OCI-LY3 (cell line): ENCODE measurements around the gene ISLR2.

Experiments
- H2AFZ ChIP-seq: fragments of 200-600, 300-600 bp; shearing (Covaris generic); 2 replicates; pipeline ENCODE4 v1.6.0; 2014; ENCODE audit warnings: antibody characterized with exemption, low read depth, low read length
- H3K27ac ChIP-seq: fragments of 200-600, 300-600 bp; sonication (generic); 2 replicates; pipeline ENCODE4 v1.5.1; 2014; ENCODE audit warnings: mild to moderate bottlenecking, low read length, moderate library complexity, mixed read lengths
- H3K27me3 ChIP-seq: fragments of 200-600, 300-600 bp; sonication (generic); 2 replicates; pipeline ENCODE4 v1.6.1; 2014; ENCODE audit warnings: low read depth, low read length, mixed read lengths
- H3K36me3 ChIP-seq: fragments of 200-600, 300-600 bp; sonication (generic); replicated peaks from 2 replicates; pipeline ENCODE3; 2014; ENCODE audit warnings: low read depth, low read length, mixed read lengths
- H3K4me1 ChIP-seq: fragments of 300-600, 200-600 bp; sonication (generic); 2 replicates; pipeline ENCODE4 v1.6.1; 2014; ENCODE audit warnings: low read length, mixed read lengths
- H3K4me2 ChIP-seq: fragments of 200-600, 300-600 bp; sonication (generic); 2 replicates; pipeline ENCODE4 v1.6.1; 2014; ENCODE audit warnings: low read length, mixed read lengths
- H3K4me3 ChIP-seq: fragments of 300-600, 200-600 bp; sonication (generic); 2 replicates; pipeline ENCODE4 v1.5.1; 2014; ENCODE audit warnings: antibody characterized with exemption, mild to moderate bottlenecking, low read length, moderate library complexity
- H3K79me2 ChIP-seq: fragments of 300-600, 200-600 bp; shearing (Covaris generic); 2 replicates; pipeline ENCODE4 v1.6.1; 2014; ENCODE audit warnings: mild to moderate bottlenecking, low read length, mixed read lengths
- H3K9ac ChIP-seq: fragments of 300-600, 200-600 bp; shearing (Covaris generic); 2 replicates; pipeline ENCODE4 v1.6.0; 2014; ENCODE audit warnings: mild to moderate bottlenecking, low read length, moderate library complexity
- H3K9me3 ChIP-seq: fragments of 200-600, 300-600 bp; shearing (Covaris generic); 2 replicates; pipeline ENCODE4 v1.6.1; 2014; ENCODE audit warnings: low read length, mixed read lengths; ENCODE audit not compliant: insufficient read depth
- H4K20me1 ChIP-seq: fragments of 200-600, 300-600 bp; sonication (generic); 2 replicates; pipeline ENCODE4 v1.6.1; 2016; ENCODE audit warnings: low read length, mixed read lengths; ENCODE audit not compliant: insufficient read depth
- EZH2phosphoT487 ChIP-seq: fragments of 200-600 bp; shearing (Covaris generic); IDR thresholded peaks from 2 replicates; pipeline ENCODE4 v1.6.1; 2018; ENCODE audit warnings: antibody characterized with exemption, mixed run types, low read depth
- TF ChIP-seq, protein P1 (sequence below): fragments of 200-600, 300-600 bp; sonication (generic); IDR thresholded peaks from 2 replicates; pipeline ENCODE4 v1.5.1; 2014; ENCODE audit warnings: antibody characterized with exemption, low read length, low read depth

Gene ISLR2

DNA sequence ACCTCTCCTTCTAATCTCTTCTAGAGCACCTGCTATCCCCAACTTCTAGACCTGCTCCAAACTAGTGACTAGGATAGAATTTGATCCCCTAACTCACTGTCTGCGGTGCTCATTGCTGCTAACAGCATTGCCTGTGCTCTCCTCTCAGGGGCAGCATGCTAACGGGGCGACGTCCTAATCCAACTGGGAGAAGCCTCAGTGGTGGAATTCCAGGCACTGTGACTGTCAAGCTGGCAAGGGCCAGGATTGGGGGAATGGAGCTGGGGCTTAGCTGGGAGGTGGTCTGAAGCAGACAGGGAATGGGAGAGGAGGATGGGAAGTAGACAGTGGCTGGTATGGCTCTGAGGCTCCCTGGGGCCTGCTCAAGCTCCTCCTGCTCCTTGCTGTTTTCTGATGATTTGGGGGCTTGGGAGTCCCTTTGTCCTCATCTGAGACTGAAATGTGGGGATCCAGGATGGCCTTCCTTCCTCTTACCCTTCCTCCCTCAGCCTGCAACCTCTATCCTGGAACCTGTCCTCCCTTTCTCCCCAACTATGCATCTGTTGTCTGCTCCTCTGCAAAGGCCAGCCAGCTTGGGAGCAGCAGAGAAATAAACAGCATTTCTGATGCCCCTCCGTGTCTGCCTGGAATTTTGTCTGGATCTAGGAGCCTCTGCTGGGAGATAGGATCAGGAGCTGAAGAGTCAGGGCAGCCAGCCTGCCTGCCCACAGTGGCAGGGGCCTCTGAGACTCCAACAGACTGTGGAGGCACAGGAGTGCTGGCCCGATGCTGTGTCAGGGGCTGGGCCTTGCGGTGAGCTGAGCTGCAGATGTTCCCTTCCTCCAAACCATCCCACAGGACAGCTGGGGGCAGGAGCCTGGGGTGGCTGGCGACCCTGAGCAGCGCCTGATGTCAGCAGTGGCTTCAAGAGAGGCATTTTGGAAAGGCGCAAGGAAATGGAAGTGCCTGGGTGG, 46.2 kb downstream of the ISLR2 start:
- TF ChIP-seq EZH2phosphoT487 = no peak
- TF ChIP-seq, protein P1, sequence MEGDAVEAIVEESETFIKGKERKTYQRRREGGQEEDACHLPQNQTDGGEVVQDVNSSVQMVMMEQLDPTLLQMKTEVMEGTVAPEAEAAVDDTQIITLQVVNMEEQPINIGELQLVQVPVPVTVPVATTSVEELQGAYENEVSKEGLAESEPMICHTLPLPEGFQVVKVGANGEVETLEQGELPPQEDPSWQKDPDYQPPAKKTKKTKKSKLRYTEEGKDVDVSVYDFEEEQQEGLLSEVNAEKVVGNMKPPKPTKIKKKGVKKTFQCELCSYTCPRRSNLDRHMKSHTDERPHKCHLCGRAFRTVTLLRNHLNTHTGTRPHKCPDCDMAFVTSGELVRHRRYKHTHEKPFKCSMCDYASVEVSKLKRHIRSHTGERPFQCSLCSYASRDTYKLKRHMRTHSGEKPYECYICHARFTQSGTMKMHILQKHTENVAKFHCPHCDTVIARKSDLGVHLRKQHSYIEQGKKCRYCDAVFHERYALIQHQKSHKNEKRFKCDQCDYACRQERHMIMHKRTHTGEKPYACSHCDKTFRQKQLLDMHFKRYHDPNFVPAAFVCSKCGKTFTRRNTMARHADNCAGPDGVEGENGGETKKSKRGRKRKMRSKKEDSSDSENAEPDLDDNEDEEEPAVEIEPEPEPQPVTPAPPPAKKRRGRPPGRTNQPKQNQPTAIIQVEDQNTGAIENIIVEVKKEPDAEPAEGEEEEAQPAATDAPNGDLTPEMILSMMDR = no peak
- H2AFZ ChIP-seq = no peak overlapping the region

DNA sequence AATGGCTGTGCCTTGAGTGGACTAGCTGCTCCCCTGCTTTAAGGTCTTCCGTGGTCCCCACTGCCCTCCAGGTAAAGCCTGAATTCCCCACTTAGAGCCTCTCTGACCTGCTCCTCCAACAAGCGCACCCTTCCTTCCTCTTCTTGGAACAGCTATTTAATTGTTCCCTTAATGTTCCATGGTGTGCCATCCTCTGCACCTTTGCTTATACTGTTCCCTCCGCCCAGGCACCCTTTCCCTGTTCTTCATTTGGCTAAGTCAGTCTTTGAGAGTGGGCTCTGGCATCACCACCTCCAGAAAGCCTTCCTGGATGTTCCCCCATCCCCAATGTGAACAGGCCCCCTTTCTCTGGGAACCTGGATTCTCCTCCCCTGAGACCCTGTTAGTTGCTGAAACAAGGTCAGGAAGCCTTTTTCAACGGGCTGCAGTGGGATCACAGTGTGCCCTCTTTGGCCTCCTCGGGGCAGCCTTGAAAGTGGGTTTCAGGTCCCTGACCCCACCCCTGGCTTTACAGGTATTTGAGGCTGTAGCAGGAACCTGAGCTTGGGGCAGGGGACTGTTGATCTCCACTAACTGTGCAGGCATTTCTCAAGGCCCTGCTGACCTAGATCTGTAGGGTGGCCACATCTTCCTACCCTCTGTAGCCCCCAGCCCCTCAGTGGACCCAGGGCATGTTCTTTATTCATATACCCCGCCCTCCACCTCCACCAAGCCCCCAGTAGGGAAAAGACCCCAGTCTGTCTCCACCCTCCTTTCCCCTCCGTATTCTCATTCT, 48.1 kb downstream of the ISLR2 start:
- Histone ChIP-seq H3K4me1 (peaks cover 16% of the 10 kb centered on the region), H3K36me3 (no peaks in the 10 kb centered on the region), H3K4me3 (no peak overlapping the region), H3K9me3 (no peaks in the 10 kb centered on the region), H3K79me2 (no peaks in the 10 kb centered on the region), H4K20me1 (no peaks in the 10 kb centered on the region), H3K4me2 (no peak overlapping the region), H3K27me3 (peaks cover 12% of the 10 kb centered on the region), H2AFZ (no peak overlapping the region), H3K27ac (no peak overlapping the region), H3K9ac (no peak overlapping the region)
- TF ChIP-seq, protein P1 = no peak
- no peak for TF ChIP-seq EZH2phosphoT487

More for the DNA sequence above, 46.2 kb downstream of the ISLR2 start:
- Histone ChIP-seq H3K36me3 (no peaks in the 10 kb centered on the region), H3K9ac (no peak overlapping the region), H3K27me3 (peaks cover 8% of the 10 kb centered on the region), H3K4me2 (no peak overlapping the region), H4K20me1 (no peaks in the 10 kb centered on the region), H3K4me1 (peaks cover 16% of the 10 kb centered on the region), H3K9me3 (no peaks in the 10 kb centered on the region), H3K4me3 (no peak overlapping the region), H3K79me2 (no peaks in the 10 kb centered on the region), H3K27ac (no peak overlapping the region)

DNA sequence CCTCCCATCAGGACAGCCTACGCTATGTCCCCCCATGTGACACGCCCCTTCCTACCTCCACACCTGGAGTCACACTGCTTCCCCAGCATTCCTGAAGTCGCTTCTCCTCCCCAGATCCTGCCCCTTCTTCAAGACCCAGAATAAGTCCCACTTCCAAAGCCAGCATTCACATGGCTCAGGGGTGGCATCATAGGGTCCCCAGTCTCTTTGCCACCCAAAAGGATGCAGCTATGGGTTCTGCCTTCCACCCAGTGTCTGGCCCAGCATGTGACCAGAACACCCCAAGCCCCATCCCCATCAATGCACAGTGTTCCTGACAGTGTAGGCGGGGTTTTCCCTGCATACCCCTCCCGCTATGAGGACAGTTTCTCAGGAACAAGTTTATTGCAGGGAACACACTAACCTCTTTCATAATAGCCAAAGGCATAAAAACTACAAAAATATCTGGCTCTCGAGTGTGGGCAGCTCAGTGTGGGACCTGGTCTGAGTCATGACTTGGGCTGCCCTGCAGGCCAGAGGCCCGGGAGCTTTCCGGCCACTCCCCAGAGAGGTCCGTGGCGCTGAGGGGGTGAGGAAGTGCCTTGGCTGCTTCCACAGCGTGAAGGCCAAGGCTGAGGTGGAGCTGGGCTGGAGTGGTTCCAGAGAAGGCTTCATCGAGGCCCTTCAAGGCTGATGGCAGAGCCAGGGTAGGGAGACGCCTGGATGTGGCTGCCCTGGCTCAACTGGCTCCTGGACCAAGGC, 48.9 kb downstream of the ISLR2 start:
- no peak overlapping the region for H3K27ac ChIP-seq
- no peak overlapping the region for H3K4me3 ChIP-seq
- no peaks in the 10 kb centered on the region for H3K9me3 ChIP-seq
- peaks cover 12% of the 10 kb centered on the region for H3K27me3 ChIP-seq
- H3K9ac ChIP-seq = no peak overlapping the region
- H2AFZ ChIP-seq = no peak overlapping the region
- no peak overlapping the region for H3K4me2 ChIP-seq
- TF ChIP-seq EZH2phosphoT487 = no peak
- TF ChIP-seq, protein P1 = no peak
- H3K36me3 ChIP-seq = no peaks in the 10 kb centered on the region
- no peaks in the 10 kb centered on the region for H3K79me2 ChIP-seq
- H4K20me1 ChIP-seq = no peaks in the 10 kb centered on the region
- peaks cover 16% of the 10 kb centered on the region for H3K4me1 ChIP-seq
